ENCODE measurements around the gene DSCAM.

GRCh38 chr21:40577285-40578043 is 269.5 kb downstream of the DSCAM start:
- no peak for TF ChIP-seq EZH2 (IDR thresholded peaks at IDR 0.05; ENCODE audit: low read depth, unreplicated experiment)
- TF ChIP-seq CTCF (conservative IDR thresholded peaks at IDR 0.05; ENCODE audit: low read depth in 2 of 2): no peak
- TF ChIP-seq JUNB (IDR thresholded peaks at IDR 0.05; ENCODE audit: unreplicated experiment): no peak

Measured in GM23338 (cell line).